Activated CD4-positive, alpha-beta T cell treated with anti-CD3 and anti-CD28 coated beads, Interleukin-2, Interleukin-6, amounts not matched to agents 100 ng/mL and 50 ng/mL, durations not matched to agents 16 hours and 8 hours (primary cell): Measurements from ENCODE around the gene ATP6V0D1.
A peak's percentile ranks its signal among the peaks of the same experiment; 100 is the strongest.
"Not testable (repeated sequence)": the region's sequence is repeated elsewhere in the genome, so short reads cannot be mapped to it uniquely, and the experiment has no call there.

Source experiments
- DNase-seq: peaks from one replicate; pipeline ENCODE4 v3.0.0-alpha.2; 2020

The ATP6V0D1 gene

DNA sequence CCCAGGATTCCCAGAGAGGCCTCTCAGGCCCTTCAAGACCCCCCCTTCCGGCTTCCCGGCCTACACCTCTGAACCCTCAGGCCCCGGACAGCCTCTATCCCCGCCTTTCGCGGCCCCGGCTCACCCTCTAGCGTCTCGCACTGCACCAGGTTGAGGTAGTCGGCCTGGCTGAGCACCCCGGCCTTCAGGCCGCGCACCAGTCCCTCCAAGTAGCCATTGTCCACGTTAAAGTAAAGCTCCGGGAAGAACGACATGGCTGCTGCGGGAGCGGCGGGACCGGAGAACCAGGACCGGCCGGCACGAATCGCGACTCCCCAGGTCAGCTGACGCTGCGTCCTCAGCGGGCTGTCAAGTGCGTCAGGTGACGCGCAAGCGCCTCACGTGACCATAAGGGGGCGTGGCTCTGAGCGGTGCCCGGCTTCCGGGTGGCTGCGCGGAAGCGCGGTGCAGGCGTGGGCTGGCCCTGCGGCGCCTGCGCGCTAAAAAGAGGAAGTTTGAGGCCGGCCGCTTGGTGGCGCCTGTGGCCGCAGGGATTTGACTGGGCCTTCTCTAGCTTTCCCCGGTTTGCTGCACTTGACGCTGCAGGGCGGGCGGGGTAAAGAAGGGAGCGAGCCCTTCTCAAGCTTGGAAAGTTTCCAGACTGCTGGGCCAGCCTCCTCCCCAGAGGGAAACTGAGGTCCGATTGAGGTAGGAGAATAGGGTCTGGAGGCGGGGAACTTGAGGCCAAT lies at the start of gene ATP6V0D1:
TSS of gene ATP6V0D1 (minus strand) at position 325 of the 728 bp plus-strand sequence. CDS start at position 254, 71 bp downstream.
- peak; percentile 100 for DNase-seq

DNA sequence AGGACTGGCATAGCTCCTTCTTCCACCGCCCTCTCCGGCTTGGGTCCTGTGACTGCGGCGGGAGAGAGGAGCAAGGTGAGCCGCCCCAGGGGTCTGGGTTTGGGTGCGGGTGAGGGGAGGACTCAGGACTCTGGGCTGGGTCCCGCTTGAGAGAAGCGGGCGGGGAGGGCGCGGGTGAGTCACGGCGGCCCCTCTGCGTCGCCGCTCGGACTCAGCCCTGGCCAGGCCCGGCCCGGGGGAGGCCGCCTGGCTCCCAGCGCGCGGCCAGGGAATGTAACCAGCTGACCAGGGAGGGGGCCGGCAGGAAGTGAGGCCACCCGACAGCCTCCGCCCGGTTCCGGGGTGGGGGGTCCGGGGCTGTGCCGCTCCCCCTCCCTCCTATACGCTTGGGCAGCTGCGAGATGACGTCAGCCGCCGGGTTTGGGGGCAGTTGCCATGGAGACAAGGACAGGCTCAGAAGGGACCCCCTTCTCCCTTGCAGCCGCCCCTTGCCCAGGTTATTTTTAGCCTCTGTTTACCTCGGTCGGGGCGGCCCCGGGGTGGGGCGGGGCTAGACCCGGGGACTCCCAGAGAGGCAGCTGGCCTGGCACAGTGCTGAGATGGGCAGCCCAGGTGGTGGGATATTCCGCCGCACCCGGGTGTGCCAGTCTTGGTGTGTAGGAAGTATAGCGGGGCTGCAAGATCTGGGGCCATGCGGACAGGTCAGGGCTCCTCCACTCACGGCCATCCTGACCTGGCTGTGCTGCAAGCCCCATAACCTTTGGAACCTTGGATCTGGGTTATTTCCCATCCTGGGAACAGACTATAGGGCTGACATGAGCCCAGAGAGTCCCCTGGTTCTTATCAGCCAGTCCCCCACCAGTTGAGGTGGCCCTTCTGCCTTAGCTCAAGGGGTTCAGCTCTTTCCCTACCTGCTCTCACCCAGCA lies 49.3 kb upstream of the ATP6V0D1 start:
- no peak for DNase-seq

GRCh38 chr16:67529582-67530012 lies 48.6 kb upstream of the ATP6V0D1 start:
- no peak for DNase-seq

GRCh38 chr16:67528870-67529581 lies 48.1 kb upstream of the ATP6V0D1 start:
- peak; percentile 23 for DNase-seq

DNA sequence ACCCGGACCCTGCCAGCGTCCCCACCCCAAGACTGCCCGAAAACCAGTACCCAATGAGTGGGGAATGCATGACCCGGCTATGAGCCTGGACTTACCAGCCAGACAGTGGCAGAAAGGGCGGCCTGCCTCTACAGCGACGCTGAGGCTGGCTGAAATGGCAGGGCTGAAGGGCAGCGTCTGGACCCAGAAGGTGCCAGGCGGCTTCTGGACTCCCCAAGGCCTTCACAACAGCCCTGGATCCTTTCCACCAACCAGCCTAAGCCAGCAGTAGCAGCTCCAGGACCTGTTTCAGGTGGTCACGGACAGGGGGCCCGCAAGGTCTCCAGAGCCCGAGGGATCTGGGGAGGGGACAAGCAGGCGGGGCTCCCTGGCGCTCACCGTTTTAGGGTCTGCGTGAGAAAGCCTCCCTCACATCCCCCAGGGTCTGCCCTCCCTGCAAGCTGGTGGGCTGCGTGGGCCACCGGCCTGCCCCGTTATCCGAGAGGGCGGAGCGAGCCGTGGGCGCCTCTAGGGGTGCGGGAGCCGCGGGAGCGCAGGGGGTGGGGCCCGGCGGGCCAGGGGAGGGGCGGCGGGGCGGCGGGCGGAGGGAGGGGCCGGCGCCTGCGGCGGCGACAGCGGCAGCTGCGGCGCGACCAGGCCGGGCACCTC lies 47.4 kb upstream of the ATP6V0D1 start, which contains the start of gene RIPOR1:
TSS of gene RIPOR1 (plus strand) at position 608 of the 648 bp plus-strand sequence. CDS start 9,618 bp downstream, outside the sequence.
- DNase-seq = peak; percentile 36

DNA sequence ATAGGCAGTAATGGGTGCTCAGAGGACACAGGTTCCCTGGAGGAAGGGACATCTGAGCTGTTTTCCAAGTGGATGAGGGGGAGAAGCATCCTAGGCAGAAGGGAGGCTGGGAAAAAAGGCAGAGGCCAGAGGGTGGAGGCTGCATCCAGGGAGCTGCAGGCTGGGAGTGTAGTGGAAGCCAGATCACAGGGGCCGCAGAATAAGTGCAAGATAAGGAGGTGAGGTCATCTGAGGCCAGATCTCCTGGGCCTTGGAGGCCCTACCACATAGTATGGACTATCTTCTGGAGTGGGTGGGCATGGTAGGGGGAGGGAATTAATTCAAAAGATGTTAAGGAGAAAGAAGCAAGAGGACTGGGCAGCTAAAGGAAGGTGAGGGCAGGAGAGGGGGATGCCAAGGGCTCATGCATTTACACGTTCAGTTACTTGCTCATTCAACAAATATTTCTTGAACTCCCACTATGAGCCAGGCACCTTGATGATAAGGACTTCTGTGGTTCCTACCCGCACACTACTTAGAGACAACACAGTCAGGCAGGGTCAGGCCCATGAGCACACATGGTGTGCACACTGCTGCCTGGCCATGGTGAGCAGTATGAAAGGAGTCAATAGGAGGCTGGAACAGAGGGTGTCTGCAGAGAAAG lies 45.3 kb upstream of the ATP6V0D1 start:
- DNase-seq = no peak

DNA sequence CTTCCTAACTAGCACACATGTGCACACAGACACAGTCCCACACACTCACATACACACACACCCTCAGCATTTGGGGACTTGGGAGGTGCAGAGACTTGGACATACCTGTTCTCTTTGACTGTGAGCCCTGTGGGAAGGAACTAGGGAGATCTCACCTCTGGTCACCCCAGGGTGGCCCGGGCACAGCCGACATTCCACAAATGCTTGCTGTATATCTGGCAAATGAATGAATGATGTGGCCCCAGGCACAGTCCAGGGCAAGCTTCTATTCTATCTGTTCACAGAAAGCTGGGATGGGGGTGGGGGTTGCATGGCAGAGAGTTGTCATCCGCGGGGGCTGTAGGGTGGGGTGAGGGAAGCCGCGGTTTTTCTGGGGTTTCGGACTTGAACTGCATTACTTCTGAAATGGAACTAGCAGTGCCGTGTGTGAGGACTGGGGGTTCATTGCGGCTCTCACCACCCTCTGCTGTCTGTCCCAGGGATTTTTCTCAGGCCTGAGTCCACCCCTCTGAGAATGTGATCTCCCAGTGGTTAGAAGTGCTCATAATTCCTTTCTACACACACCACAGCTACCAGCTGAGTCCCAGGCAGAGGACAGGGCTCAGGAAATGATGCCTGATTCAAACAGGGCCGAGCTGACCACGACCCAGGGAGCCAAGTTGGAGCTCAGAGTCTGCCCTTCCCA lies 44.4 kb upstream of the ATP6V0D1 start:
- no peak for DNase-seq

- peak; percentile 97 for DNase-seq
Observed at GRCh38 chr16:67521095-67521804, 40.3 kb upstream of the ATP6V0D1 start.

- no peak for DNase-seq
Observed at GRCh38 chr16:67519242-67519641, 38.3 kb upstream of the ATP6V0D1 start.

DNA sequence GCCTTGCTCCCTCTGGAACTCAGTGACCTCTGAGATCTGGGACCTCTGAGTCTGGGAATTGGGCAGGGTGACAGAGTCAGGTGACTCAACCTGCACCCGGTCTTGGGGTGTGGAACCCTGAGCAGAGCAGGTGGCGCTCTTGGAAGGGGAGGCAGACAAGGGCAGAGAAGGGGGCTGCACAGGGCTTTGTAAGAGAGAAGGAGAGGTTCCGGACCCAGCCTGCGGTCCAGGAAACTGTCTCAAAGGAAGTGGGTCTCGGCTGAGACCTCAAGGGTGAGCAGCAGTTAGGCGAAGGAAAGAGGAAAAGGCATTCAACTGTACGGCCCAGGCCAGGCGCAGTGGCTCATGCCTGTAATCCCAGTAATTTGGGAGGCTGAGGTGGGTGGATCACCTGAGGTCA lies 37.7 kb upstream of the ATP6V0D1 start:
- no peak for DNase-seq

DNA sequence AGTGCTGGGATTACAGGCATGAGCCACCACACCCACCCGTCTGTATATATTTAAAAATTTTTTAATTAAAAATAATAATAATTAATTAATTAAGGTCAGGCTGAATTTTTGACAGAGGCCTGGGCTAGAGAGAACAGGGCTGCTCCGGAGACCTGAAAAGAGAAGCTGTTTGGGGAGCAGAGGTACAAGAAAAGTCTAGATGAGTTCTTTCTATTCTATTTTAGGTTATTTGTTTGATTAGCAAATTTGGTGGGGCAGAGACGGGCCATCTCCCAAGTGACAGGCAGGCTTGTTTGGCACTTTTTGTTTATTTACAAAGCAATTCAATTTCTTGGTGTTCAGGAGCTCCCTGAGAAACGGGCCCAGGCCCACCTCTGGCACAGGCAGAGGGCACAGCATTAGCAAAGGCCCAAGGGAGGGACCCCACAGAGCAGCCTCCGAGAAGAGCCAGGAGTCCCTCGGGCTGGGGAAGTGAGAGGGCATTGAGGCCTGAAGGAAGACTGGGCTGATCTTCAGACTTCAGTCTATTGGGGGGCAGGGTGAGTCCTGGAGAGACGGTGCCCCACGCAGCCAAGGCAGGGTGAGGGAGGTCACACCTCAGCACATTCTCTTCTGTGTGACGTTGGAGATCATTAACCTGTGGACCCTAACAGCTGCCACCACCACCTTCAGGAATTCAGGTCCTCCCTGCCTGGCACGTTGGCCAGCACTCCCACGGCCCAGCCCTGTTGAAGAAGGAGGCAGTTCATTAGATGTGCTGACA lies 36.9 kb upstream of the ATP6V0D1 start:
- DNase-seq = no peak

DNA sequence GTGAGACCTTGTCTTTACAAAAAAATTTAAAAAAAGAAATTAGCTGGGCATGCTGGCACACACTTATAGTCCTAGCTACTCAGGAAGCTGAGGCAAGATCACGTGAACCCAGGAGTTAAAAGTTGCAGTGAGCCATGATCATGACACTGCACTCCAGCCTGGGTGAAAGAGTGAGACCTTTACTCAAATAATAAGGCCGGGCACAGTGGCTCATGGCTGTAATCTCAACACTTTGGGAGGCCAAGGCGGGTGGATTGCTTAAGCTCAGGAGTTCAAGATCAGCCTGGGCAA lies 36.1 kb upstream of the ATP6V0D1 start:
- no peak for DNase-seq

- DNase-seq = no peak
Observed at GRCh38 chr16:67516296-67517154, 35.6 kb upstream of the ATP6V0D1 start.

- peak; percentile 83 for DNase-seq
Observed at GRCh38 chr16:67514382-67514828, 33.4 kb upstream of the ATP6V0D1 start.

DNA sequence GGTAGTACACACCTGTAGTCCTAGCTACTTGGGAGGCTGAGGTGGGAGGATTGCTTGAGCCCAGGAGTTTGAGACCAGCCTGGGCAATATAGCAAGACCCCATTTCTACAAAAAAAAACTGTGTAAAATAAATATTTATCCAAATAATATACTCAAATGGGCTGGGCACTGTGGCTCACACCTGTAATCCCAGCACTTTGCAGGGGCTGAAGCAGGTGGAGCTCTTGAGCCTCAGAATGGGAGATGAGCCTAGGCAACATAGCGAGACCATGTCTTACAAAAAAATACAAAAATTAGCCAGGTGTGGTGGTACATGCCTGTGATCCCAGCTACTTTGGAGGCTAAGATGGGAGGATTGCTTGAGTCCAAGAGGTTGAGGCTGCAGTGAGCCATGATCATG lies 32.9 kb upstream of the ATP6V0D1 start:
- DNase-seq = not testable (repeated sequence)

DNA sequence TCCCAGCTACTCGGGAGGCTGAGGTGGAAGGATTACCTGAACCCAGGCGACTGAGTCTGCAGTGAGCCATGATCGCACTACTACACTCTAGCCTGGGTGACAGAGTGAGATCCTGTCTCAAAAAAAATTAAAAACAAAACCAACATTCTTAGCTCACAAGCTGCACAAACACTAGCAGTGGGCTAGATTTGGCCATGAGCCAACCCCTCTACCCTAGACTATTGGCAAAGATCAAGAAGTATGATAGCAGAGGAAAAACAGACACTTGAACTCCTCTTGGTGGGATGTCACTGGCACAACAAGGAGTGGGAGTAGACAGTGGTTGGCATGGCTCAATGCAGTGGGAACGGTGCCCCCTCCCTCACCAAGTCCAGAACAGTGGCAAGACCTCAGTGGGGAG lies 28.1 kb upstream of the ATP6V0D1 start:
- no peak for DNase-seq

DNA sequence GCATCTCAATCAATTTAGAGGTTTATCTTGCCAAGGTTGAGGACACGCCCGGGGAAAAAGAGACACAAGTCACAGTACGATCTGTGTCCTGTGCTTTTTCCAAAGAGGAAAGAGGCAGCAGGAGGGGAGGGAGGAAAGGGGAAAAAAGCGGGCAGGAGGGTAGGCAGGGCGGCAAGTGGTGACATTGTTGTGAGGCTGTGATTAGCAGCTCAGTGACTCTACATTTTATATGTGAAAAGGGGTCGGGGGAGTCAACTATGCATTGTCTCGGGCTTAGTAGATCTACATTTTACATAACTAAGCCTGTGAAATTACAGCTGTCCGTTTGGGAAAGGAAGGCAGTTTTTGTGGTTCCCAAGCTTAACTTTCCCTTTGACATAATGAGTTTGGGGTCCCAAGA lies 25.5 kb upstream of the ATP6V0D1 start:
- DNase-seq = no peak

- DNase-seq = peak; percentile 70
Observed at GRCh38 chr16:67504031-67505021, 23.4 kb upstream of the ATP6V0D1 start.
